Mesenteric fat pad (tissue), 1 donor: ENCODE data around the gene LRRC1. TPM values are rescaled to one million over a fixed set of nuclear protein-coding genes. Genes with fewer than 3 reads are reported as not detected.
"Not testable (repeated sequence)": the region's sequence is repeated elsewhere in the genome, so short reads cannot be mapped to it uniquely, and the experiment has no call there.

ENCODE experiments used
- DNase-seq: peaks from one replicate; pipeline ENCODE4 v3.0.0-alpha.2; 2020; ENCODE audit warnings: low spot score
- long read RNA-seq: library from polyadenylated mRNA; unstranded; transcript quantifications from one replicate; pipeline ENCODE4 v2.0.0, GENCODE V29; 2020
- total RNA-seq: library from RNA; stranded (reverse); fragmentation: NEBNext Ultra II Directional; extraction: Animal tissue kit (Norgen Biotek cat#: 25700); gene quantifications from one replicate; pipeline ENCODE4 v1.2.1, GENCODE V29; 2021
- donor health status: DM: yes; HTN: yes; CAD: no.

Gene LRRC1
- 6.2 TPM for total RNA-seq
- long read RNA-seq, transcript LRRC1-202 (14 exons, 3,180 nt), result major isoform, 5 of 13 reads
- long read RNA-seq, partial matches to known transcripts, result 5 of 13 reads
- long read RNA-seq, other reads (novel, unspliced or antisense), result 3 of 13 reads

GRCh38 chr6:53794720-53795339 is at the start of gene LRRC1:
LRRC1 (plus strand) TSS chr6:53795005; CDS start chr6:53795257, 252 bp downstream.
- peak; percentile 98 for DNase-seq

DNA sequence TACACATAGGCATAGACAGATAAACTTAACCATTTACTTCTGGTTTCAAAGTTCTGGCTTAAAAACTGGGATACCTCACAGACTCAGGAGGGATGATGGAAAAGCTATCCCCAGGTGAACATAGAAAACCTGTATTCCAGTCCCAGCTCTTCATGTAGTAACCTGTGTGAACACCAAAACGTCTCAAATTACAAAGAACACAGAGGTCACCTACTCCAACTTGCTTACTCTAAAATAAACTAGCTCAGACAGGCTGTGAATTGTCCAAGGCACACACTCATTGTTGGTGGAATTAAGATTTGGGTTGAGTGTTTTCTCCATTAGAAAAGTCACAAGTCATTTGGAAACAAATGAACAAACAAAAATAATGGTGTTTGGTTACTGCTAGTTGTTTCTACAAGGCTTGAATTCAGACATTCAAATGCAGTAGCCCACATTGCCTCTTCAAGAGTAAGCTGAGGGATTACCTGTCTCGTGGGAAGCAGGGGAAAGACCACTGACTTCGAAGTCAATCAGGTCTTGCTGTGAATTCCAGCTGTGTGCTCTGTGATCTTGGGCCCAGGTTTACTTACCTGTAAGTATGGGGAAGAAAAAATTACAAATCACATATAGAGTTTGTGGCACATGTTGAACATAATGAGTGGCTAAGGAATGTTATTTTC is 48.2 kb upstream of the LRRC1 start:
- DNase-seq, result no peak

DNA sequence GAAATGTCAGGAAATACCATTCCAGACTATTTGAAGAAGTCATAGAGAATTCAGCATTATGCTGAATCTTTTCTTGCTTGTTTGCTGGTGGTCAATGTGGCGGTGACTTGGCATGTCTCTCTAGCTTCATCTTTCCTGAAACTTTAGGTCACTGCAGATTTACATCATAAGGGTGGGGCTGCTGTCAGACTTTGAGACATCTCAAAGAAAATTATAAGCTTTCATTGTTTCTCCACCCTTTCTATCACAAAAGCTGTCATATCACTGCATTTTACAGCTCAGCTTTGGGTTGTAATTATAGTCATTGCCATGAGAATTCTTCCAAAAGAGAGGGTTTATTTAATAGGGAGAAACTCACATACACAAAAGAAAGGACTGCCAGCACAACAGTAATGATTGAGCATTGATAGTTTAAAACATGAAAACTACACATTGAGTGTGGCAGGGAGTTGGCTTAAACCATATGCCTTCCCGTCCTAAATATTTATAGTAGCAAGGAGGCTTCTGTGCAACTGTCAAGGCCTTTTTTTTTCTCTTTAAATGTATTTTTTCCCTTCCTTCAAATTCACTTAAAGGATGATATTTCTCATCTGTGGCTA is 44.7 kb upstream of the LRRC1 start:
- DNase-seq, result no peak

- DNase-seq, result no peak
These were observed 43.4 kb upstream of the LRRC1 start for GRCh38 chr6:53751417-53751816.

- no peak for DNase-seq
These were observed 42.4 kb upstream of the LRRC1 start for GRCh38 chr6:53752440-53752839.

- DNase-seq, result no peak
These were observed 41.9 kb upstream of the LRRC1 start for GRCh38 chr6:53752856-53753255.

- DNase-seq, result no peak
These were observed 40.5 kb upstream of the LRRC1 start for GRCh38 chr6:53754330-53754729.

- no peak for DNase-seq
These were observed 38.4 kb upstream of the LRRC1 start for GRCh38 chr6:53756396-53756795.

GRCh38 chr6:53758496-53758895 is 36.3 kb upstream of the LRRC1 start:
- DNase-seq, result no peak

GRCh38 chr6:53761036-53761435 is 33.8 kb upstream of the LRRC1 start:
- no peak for DNase-seq

GRCh38 chr6:53765270-53765669 is 29.5 kb upstream of the LRRC1 start:
- DNase-seq, result no peak

DNA sequence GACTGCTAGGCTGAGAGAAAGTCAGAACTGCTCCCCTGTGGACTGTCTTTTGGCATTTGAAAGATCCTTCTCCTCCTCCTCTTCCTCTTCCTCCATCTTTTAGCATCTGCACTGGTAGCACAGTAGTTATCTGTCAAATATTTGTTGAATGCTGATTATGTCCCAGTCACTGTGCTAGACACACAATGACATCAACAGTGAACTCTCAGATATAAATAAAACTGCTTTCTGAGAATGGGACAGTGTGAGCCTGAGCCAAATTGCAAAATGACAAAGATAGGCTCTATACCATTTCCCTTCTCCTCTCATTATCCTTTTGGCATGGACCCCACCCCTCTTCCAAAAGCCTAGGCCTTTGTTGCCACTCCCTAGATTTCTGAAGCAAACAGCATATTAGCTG is 27.9 kb upstream of the LRRC1 start:
- DNase-seq, result no peak

DNA sequence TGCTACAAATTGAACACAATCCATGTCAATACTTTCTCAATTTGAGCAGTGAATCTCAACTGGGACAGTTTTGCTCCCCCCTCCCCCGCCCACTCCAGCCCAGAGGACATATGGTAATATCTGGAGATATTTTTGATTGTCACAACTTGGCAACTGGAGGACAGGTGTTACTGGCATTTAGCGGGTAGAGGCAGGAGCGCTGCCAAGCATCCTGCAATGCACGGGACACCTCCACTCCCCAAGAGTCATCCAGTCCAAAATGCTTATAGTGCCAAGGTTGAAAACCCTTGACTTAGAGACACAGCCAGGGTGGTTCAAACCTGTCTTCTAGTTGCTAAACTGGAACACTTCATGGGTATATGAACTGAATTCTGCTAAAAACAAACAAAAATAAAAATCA is 26.9 kb upstream of the LRRC1 start:
- no peak for DNase-seq

DNA sequence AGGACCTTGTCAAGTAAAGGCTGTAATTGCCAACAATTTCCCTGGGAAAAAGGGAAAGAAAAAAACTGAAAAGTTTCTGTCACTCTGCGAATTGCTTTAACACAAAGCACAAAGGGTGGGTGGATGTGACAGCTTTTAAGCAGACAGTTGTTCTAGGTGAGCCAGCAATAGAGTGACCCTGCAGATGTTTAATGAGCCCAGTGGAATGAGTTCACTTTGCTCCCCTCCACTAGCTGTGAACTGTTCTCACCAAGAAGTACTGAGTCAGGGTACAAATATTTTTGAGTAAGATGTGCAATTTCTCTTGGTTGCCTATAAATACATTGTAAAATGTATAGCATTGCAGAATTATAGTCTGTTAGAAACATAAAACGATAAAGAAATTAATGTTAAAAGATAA is 26.2 kb upstream of the LRRC1 start:
- DNase-seq, result no peak

DNA sequence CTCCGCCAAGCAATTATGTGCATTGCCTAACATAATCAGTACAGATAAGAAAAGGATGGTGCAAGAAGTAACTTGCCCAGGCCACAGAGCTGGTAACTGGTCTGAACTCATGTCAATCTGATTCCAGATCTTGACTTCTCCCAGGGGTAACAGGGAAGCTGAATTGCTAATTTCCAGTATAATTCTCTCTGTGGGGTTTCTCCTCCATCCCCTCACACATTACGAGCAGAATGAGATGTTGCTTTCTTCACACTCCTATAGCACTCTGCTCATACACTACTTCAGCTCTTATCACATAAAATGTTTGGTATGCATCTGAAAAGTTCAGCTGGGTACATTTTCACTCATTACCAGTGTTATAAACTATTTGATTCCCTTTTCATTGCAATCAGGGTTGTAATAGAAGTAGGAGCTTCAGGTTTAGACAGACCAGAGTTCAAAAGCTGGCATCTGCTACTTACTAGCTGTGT is 24.0 kb upstream of the LRRC1 start:
- no peak for DNase-seq

GRCh38 chr6:53771785-53772624 is 22.8 kb upstream of the LRRC1 start:
- DNase-seq, result no peak

GRCh38 chr6:53773044-53773696 is 21.6 kb upstream of the LRRC1 start:
- DNase-seq, result no peak

- DNase-seq, result not testable (repeated sequence)
These were observed 18.7 kb upstream of the LRRC1 start for GRCh38 chr6:53776152-53776551.

DNA sequence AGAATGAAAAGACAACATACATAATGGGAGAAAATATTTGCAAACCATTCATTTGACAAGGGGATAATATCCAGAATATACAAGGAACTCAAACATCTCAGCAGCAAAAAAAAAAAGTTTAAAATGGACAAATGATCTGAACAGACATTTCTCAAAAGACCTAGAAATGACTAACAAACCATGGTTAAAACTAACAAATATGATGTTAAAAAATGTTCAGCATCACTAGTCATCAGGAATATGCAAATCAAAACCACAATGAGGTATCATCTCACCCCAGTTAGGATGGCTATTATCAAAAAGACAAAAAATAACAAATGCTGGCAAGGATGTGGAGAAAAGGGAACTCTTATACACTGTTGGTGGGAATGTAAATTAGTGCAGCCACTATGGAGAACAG is 9.8 kb upstream of the LRRC1 start:
- DNase-seq, result not testable (repeated sequence)

DNA sequence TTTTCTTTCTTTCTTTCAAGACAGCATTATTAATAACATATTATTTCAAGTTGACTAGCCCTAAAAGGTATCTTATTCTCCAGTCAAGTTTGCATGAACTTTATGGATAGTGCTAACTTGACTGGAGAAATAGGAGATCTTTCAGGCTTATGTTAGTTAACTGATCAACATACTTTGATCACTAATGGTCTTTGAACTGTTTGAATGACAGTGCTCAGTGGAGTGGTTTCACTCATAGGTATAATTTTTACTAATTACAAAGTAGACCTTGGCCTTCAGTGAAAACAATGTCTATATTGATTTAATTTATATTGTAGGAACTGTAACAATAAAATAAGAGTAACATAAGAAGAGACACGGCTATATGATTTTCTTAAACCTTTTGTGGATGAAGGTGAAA is 8.0 kb upstream of the LRRC1 start:
- no peak for DNase-seq

GRCh38 chr6:53790886-53791285 is 3.9 kb upstream of the LRRC1 start:
- no peak for DNase-seq
